GM12878 (cell line): ENCODE data around the gene KCNJ14.

Source experiments
- BCL3 ChIP-seq: IDR thresholded peaks from 2 replicates; pipeline ENCODE4 v1.6.1; 2011; ENCODE audit warnings: borderline replicate concordance, low read depth, mild to moderate bottlenecking, moderate library complexity, low read length; ENCODE audit not compliant: insufficient read depth, poor library complexity, severe bottlenecking
- BHLHE40 ChIP-seq, 2 experiments: fragments of 450-650 bp in 1 of 2; IDR thresholded peaks; 2 replicates each; pipeline ENCODE4 v1.6.1; 2011 to 2017; ENCODE audit warnings: low read depth in 2 of 2, borderline replicate concordance in 1 of 2, improper control_type of control experiment in 1 of 2, low read length in 1 of 2, mild to moderate bottlenecking in 1 of 2
- CTCF ChIP-seq, 3 experiments: IDR thresholded peaks in 2 of 3; conservative IDR thresholded peaks in 1 of 3; 2 replicates each; pipeline ENCODE4 v1.5.1; 2011; ENCODE audit warnings: low read depth in 3 of 3, low read length in 3 of 3, mild to moderate bottlenecking in 3 of 3, control low read depth in 2 of 3, moderate library complexity in 2 of 3, inconsistent platforms in 1 of 3, mixed read lengths in 1 of 3; ENCODE audit not compliant: control insufficient read depth in 2 of 3, insufficient read depth in 1 of 3; ENCODE audit errors: extremely low read depth in 1 of 3
- E2F4 ChIP-seq: IDR thresholded peaks from 2 replicates; pipeline ENCODE4 v1.6.1; 2012; ENCODE audit warnings: low read depth, low read length, improper control_type of control experiment
- EGR1 ChIP-seq, 2 experiments: IDR thresholded peaks; 1 replicate in 1 of 2; 2 replicates in 1 of 2; pipeline ENCODE4 v1.6.1; 2011 to 2012; ENCODE audit warnings: low read depth in 2 of 2, low read length in 2 of 2, borderline replicate concordance in 1 of 2, mild to moderate bottlenecking in 1 of 2, moderate library complexity in 1 of 2
- MXI1 ChIP-seq: fragments of 150-350 bp; IDR thresholded peaks from 2 replicates; pipeline ENCODE4 v1.6.1; 2011; ENCODE audit warnings: low read depth, mild to moderate bottlenecking, inconsistent platforms, low read length, improper control_type of control experiment
- NBN ChIP-seq: fragments of 450-650 bp; IDR thresholded peaks from 2 replicates; pipeline ENCODE4 v1.6.1; 2016
- NFIC ChIP-seq: IDR thresholded peaks from 2 replicates; pipeline ENCODE4 v1.6.1; 2012; ENCODE audit warnings: low read depth, mild to moderate bottlenecking, inconsistent platforms, low read length, moderate library complexity
- RCOR1 ChIP-seq: conservative IDR thresholded peaks from 2 replicates; pipeline ENCODE4 v1.6.1; 2012; ENCODE audit warnings: low read depth, low read length, improper control_type of control experiment
- TCF12 ChIP-seq: IDR thresholded peaks from 2 replicates; pipeline ENCODE4 v1.6.1; 2011; ENCODE audit warnings: low read depth, mild to moderate bottlenecking, low read length
- ZBTB33 ChIP-seq: fragments of 450-650 bp; IDR thresholded peaks from 2 replicates; pipeline ENCODE4 v1.6.1; 2017; ENCODE audit warnings: mild to moderate bottlenecking

GRCh38 chr19:48428670-48429069 lies 26.7 kb upstream of the KCNJ14 start:
- TF ChIP-seq BCL3 (no peak), NBN (no peak), CTCF (IDR thresholded peaks at IDR 0.05 in 2 of 3, conservative IDR thresholded peaks at IDR 0.05 in 1 of 3; ENCODE audit: control insufficient read depth in 2 of 3, extremely low read depth in 1 of 3, insufficient read depth in 1 of 3, low read depth in 3 of 3, low read length in 3 of 3) (no peak), EGR1 (IDR thresholded peaks at IDR 0.05; ENCODE audit: borderline replicate concordance in 1 of 2, low read depth in 2 of 2, low read length in 2 of 2) (no peak), TCF12 (no peak), E2F4 (no peak), NFIC (no peak), MXI1 (no peak), RCOR1 (no peak), BHLHE40 (IDR thresholded peaks at IDR 0.05; ENCODE audit: borderline replicate concordance in 1 of 2, low read depth in 2 of 2, low read length in 1 of 2) (no peak), ZBTB33 (no peak)
